GM19397 (cell line): ENCODE data around the gene CPAMD8.
A peak's percentile ranks its signal among the peaks of the same experiment; 100 is the strongest.

Experiments
- ATAC-seq: cut with Tn5 transposase; IDR thresholded peaks from one replicate; pipeline ENCODE4 v1.9.1; 2021; ENCODE audit warnings: mild to moderate bottlenecking, moderate library complexity; ENCODE audit not compliant: unreplicated experiment

CPAMD8 gene

DNA sequence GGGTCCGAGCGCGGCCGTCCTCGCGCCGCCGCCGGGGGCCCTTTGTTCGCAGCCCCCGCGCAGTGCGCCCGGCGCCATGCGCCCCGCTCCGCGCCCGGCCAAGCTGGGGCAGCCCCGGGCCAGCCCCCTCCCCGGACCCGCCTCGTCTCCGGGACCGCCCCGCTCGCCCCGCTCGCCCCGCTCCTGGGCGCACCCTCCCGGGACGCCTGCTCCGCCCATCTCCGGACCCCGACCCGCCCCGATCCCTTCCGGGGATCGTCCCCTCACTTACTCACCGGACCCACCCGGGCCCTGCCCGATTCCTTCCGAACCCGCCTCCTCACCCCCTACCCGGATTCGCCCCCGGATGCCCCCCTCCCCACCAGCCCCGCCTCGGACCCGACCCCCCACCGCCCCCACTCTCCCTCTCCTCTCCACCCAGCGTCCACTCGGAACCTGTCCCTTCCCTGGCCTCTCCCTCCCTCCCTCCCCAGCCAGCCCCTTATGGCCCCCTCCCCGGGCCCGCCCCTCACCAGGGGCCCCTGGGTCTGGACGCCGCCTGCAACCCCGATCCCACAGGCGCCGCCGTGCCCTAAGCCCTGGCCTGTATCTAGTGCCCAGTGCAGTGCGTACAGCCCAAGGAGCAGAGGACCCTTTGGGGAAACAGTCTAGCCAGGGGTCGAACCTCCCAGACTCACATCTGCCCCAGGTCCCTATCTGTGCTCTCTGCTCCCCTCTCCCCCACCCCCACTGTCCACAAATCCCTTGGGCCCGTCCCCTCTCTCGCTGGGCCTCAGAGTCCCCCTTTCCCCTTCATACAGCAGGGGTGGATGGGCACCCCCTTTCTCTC is at the start of gene CPAMD8:
CPAMD8 (minus strand) TSS at position 105 of the 829 bp plus-strand sequence. CDS start 168 bp downstream, outside the sequence.
- ATAC-seq, result no peak

DNA sequence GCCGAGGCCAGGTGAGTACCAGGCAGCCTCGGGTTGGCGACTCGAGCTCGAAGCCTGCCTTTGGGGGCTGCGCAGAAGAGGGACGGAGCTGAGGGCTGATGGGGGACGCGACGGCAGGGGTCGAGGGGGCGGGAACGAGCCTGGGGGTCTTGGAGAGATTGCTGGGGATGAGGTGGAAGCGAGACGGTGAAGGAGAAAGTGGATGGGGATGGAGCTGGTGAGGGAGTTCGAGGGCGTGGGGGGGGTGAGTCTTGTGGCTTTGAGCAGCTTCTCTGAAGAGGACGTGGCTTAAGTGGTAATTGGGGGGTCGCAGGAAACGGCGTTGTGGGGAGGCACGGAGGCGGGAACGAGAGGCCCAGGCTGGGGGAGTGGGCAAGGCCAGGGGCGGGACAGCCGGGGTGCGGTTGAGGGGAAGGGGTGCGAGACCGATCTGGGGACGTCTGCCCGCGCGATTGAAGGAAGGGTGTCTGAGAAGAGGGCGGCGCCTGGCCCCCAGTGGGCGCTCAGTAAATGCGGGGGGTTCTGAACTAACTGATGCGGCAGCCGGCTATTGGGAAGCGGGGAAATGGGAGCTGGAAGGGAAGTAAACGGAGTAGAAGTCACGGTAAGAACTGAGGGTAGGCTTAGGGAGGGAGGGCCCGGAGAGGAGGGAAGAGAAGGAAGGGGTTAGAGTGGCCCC is 49.4 kb upstream of the CPAMD8 start:
- ATAC-seq, result no peak

DNA sequence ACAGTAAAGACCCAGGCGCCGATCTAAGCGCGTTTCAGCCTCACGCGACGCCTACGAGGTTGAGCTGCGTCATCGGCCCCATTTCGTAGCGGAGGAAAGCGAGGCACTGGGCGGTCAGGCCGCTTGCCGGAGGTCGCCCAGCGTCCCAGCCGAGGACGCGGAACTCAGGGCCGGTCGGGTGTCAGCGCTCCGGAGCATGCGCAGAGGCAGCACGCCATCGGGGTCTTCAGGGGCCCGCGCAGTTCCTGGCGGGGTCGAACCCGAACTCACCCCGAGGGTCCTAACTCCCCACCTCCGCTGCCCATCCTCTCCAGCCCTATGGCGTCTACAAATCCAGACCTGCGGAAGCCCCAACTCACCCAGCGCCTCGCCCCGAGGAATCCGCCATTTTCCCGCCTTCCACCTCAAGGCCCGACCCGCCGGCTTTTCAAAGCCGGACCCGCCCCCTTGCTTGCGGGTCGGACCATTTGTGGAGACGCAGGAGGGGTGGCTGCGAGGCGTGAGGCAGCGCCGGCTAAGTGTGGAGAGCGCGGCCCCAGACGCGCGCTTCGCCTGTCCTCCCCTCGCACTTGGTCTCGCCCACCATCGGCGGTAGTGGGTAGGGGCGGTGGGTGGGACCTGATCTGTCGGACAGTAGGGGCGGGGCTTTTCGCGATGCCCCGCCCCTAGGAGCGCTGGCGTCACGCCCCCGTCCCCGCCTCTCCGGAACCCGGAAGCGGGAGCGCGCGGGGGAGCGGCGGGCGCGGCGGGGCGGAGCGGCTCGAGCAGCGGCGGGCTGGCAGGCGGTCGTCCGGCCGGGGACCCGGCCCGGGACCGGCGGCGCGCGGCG is 48.6 kb upstream of the CPAMD8 start, which contains the start of the genes HAUS8 and MYO9B:
HAUS8 (minus strand) TSS at position 418 of the 829 bp plus-strand sequence; CDS start at position 388, 30 bp downstream.
MYO9B (plus strand) TSS at position 743 of the 829 bp plus-strand sequence. CDS start 25,941 bp downstream, outside the sequence.
- ATAC-seq, result peak; percentile 83

DNA sequence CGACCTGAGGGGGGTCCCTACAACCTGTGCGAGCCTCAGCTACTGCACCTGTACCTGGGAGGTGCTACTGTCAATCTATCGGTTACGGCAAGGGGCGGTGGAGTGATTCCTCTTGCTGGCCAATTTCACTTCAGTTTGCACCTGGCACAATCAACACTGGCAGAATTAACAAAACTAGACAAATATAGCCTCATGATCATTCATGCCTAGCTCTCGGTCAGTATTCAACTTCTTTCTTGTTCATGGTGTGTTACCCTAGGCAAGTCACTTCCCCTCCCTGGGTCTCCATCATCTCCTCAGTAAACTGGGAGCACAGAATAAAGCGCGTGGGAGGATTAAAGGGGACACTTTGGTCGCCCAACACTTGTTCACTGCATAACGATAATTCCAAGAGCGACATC is 48.0 kb upstream of the CPAMD8 start:
- no peak for ATAC-seq

DNA sequence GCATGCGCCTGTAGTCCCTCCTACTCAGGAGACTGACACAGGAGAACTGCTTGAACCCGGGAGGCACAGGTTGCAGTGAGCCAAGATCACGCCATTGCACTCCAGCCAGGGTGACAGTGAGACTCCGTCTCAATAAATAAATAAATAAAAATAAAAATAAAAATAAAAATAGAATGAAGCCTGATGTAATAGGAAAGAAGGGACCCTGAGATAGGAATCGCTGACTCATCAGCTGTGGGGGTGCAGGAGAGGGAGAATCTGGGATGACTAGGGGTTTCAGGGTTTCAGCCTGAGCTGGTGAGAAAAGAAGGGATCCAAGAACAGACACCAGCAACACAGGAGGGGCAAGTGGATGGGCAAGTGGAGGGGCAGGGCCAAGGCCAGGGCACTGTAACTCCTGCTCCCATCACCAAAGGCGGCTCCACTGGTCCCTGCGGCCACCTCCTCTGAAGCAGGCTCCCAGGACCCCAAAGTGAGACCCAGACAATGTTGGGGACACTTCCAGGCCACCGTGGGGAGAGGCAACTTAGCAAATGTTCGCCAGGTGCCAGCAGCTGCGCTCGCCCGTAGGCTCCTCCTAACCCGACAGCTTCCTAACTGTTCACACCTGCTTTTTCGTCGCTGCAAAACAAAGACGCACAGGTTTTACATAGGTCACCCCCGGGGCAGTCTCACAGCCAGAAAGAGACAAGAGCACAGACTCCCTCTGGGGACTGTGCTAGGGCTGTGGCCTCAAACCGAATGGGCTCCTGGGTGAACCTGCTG is 47.4 kb upstream of the CPAMD8 start:
- no peak for ATAC-seq

DNA sequence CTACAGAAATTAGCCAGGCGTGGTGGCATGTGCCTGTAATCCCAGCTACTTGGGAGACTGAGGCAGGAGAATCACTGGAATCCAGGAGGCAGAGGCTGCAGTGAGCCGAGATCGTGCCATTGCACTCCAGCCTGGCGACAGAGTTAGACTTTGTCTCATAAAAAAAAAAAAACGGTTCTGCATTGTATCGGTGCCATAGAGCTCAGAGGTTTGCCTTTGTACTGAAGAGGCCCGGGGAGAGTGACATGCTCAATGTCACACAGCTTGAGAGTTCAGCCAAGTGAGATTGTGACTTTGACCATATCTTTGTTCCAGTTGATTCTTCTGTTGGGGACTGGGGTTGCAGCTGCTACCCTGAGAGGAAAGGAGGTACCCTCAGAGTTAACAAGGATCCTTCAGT is 44.3 kb upstream of the CPAMD8 start:
- no peak for ATAC-seq

DNA sequence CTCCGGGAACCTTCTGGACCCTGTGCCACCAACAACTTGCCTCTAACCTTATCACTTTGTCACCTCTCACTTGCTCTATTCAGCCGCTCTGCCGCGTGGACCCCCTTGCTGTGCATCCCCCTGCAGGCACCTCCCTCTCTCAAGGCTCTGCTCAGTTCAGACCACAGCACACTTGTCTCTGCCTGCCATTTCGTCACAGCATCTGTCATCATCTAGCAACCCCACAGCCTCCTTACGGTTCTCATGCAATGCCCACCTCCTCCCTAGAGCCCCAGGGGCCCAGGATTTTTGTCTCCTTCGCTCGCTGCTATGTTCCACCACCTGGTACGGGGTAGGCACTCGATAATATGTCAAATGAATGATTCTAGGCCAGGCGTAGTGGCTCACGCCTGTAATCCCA is 43.8 kb upstream of the CPAMD8 start:
- ATAC-seq, result no peak

DNA sequence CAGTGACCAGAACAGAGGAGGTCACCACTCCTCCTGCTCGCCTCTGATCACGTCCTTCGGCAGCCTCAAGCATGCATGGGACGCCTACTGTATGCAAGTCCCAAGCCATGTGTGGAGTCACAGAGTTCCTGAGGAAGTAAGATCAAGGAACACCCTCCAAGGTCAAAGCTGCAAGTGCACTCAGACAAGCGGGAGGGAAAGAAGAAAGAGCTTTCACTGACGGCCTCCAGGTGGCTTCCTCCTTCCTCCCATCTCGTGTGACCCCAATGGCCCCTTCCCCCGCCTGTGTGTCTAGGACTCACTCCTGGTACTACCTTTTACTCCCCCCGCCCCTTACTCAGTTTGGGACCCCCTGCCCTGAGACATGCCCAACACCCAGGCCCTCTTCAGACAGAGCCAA is 42.6 kb upstream of the CPAMD8 start:
- no peak for ATAC-seq

DNA sequence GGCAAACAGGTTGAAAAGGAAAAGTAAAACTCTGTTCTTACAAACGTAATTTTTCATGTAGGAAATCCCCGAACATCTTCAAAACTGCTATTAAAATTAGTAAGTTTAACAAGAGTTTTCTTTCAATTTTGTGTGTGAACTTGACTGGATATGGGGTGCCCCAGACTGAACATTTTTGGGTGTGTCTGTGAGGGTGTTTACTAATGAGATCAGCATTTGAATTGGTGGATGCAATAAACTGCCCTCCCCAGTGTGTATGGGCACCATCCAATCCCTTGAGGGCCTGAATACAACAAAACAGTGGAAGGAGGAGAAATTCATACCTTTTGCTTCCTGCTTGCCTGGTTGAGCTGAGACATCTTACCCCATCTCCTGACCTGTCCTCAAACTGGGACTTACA is 36.8 kb upstream of the CPAMD8 start:
- ATAC-seq, result no peak

DNA sequence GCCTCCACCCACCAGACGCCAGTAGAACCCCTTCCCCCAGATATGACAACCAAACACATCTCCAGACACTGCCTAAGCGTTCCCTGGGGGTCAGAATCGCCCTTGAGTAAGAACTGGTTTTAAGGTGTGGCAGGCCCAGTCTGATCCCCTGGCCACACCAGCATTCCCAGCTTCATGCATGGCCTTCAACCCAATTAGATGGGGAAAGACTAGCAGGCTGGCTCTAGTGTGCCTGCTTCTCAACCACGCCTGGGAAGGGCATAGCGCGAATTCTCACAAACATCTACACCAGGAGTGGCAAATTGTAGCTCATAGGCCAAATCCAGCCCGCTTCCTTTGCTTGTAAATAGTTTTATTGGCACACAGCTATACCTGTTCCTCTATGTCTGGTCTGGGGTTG is 35.1 kb upstream of the CPAMD8 start:
- ATAC-seq, result no peak

DNA sequence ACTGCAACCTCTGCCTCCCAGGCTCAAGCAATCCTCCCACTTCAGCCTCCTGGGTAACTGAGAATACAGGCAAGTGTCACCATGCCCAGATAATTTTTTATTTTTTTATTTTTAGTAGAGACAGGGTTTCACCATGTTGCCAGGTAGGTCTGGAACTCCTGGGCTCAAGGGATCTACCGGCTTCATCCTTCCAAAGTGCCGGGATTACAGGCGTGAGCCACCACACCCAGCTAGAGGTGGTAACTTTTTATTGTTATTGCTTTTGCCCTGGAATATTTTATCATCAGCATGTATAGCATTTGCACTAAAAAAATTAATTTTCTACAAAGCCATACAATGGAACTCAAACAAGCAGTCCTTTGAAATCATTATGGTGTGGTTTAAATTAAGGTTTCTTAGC is 34.6 kb upstream of the CPAMD8 start:
- ATAC-seq, result no peak

DNA sequence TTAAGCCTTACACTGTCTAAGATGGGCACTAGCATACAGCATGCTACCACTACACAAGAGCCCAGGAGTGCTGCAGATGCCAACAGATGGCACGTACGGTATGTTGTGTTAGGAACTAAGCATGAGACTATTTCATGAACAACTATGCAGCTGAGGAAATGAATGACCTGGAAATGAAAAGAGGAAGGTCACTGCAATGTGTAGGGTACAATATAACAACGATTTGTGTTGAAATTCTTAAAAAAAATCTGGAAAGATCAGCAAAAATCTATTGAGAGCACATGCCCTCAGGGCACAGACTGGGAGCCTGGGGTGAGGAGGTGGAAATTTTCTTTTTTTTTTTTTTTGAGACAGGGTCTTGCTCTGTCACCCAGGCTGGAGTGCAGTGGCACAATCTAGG is 34.2 kb upstream of the CPAMD8 start:
- ATAC-seq, result no peak

DNA sequence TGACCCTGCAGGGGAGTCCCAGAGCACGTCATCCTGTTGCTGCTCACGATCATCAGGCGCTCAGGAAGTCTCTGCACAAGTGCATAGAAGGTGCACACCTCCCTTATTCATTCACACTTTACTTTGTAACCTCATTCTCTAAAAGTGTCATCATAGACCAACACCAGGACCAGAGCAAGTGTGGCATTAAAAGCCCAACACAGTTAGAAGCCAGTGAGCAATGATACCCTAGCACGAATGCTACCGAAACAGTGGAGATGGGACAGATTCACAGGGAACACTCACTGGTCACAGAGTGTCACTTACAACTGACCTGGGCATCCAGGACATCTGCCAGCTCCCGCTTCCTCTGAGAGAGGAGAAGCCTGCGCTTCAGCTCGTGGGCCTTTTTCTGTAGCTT is 31.6 kb upstream of the CPAMD8 start:
- no peak for ATAC-seq

DNA sequence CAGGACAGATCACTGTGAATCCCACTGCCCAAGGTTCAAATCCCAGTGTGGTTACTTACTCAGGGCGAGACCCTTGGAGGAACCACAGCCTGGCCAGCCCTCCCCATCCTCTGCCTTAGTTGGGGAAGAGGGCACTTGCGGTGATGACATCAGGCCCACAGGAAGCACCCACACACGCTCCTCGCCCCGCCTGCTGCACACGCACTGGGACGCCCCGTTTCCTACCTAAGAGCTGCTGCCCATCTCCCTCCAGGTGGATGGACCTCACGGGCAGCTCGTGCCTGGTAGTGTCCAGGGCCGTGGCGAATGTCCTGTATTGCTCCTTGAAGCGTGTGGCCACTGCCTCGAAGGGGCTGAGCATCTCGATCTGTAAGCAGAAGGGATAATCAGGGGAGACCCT is 29.0 kb upstream of the CPAMD8 start:
- ATAC-seq, result no peak

DNA sequence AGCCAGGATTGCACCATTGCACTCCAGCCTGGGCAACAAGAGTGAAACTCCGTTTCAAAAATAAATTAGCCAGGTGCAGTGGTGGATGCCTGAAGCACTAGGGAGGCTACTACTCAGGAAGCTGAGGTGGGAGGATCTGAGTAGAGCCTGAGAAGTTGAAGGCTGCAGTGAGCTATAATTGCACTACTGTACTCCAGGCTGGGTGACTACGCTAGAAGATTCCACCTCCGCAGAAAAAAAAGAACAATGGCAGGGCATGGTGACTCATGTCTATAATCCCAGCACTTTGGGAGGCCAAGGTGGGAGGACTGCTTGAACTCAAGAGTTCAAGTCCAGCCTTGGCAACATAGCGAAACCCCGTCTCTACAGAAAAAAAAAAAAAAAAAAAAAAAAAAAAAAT is 28.1 kb upstream of the CPAMD8 start:
- ATAC-seq, result no peak

DNA sequence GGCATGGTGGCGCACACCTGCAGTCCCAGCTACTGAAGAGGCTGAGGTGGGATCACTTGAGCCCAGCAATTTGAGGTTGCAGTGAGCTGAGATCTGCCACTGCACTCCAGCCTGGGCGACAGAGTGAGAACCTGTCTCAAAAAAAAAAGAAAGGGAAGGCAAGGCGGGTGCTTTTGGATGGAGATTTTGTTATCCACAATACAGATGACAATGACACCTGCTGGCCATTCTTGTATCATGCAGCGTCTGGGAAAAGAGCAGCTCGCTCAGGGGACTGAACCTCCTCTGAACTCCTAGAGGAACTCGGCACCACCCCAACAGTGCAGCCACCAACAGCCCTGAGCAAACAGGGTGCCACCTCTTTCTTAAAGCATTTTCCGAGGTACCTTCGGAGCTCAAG is 25.8 kb upstream of the CPAMD8 start:
- no peak for ATAC-seq

DNA sequence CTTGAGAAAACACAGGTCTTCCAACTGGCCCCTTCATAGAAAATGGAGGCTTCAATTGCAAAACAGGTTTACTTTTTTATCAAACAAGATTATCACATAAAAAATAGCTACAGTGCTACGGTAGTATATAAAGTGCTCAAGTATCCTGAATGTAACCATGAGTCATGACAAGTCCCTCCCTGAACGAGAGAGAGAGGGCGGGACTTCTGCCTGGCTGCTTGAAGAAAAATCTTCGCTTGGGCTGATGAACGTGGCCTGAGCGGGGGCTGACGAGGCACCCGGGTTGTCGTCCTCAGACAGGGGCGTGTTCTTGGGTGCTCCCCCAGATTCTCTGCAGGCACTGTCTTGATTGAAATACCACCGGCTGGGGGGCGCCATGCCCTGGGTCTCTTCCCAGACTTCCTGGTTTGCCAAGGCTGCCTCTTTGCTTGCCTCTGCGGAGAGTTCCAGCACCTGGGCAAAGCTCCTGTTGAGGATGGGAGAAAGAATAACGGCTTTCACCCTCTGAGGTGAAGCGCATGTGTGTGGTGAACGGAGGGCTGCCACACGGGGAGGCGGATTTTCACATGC is 23.2 kb upstream of the CPAMD8 start:
- no peak for ATAC-seq

DNA sequence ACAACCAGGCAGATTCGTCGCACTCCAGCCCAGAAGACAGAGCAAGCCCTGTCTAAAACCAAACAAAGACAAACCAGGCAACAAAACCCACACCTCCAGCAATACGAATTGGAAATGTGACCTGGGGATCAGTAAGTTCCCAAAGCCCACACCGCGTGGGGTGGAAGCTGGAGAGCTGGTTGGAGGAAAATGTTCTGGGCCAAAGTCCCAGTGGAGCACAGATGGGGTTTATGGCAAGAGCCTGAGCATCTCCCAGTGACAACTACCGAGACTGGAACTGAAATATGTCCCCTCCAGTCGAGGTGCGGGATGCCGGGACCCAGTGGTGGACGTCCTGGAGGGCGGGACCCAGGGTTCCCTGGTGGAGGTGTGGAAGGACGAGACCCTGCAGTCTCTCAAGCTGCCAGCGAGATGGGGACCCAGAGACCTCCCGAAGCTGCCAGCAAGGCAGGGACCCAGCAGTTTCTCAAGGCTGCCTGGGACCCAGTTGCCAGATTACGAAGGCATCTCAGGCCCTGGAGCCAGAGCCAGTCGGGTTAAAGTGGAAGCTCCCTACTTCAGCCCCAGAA is 22.4 kb upstream of the CPAMD8 start:
- ATAC-seq, result no peak

DNA sequence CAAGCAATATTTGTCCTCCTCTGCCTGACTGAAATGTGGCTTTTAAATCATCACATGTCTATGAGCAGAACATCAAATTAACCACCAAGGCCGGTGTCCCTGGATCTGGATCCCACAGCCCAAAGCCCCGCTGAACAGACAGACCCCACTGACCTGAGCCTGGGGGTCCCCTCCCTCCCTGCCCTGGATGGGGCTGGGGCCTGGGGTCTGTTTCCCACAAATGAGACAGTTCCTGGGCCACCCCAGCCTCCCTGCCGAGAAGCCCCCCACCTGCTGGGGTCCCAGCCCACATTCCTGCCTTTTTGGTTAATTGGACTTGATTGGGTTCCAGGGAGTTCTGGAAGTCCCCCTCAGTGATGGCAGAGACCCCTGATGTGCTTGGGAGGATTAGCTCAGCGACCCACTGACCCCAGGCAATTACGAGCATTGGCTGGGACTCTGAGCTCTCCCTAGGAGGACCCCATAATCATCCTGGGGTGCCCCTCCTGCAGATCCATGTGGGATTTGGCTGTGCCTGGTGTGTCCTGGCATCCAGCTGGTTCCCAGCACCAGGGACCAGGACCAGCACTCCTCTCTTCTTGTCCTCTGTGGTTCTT is 19.4 kb upstream of the CPAMD8 start:
- ATAC-seq, result no peak

DNA sequence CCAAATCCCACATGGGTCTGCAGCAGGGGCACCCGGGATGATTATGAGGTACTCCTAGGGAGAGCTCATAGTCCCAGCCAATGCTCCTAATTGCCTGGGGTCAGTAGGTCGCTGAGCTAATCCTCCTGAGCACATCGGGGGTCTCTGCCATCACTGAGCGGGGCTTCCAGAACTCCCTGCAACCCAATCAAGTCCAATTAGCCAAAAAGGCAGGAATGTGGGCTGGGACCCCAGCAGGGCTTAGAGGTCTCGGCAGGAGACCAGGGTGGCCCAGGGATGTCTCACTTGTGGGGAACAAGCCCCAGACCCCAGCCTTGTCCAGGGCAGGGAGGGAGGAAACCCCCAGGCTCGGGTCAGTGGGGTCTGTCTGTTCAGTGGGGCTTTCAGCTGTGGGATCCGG is 17.1 kb upstream of the CPAMD8 start:
- no peak for ATAC-seq
